GM12891 (cell line): ENCODE measurements around the gene TEX54.
"Not testable (repeated sequence)": the region's sequence is repeated elsewhere in the genome, so short reads cannot be mapped to it uniquely, and the experiment has no call there.

Experiments used
- DNase-seq: peaks from one replicate; pipeline ENCODE4 v3.0.0; 2011; ENCODE audit warnings: low spot score; ENCODE audit not compliant: insufficient read length
- FAIRE-seq: peaks from 2 replicates; lab custom pipeline; 2011; peaks lifted over from hg19 to GRCh38; lab: Jason Lieb, UNC
- PAX5 ChIP-seq: IDR thresholded peaks from 2 replicates; pipeline ENCODE4 v1.6.1; 2011; ENCODE audit warnings: low read length, moderate library complexity, mild to moderate bottlenecking; ENCODE audit not compliant: insufficient read depth, severe bottlenecking
- POLR2A ChIP-seq: IDR thresholded peaks from 2 replicates; pipeline ENCODE4 v1.6.1; 2011; ENCODE audit warnings: low read depth, low read length, control low read depth
- POLR2AphosphoS5 ChIP-seq: IDR thresholded peaks from 2 replicates; pipeline ENCODE4 v1.6.1; 2011; ENCODE audit warnings: low read depth, low read length, control low read depth
- POU2F2 ChIP-seq: IDR thresholded peaks from 2 replicates; pipeline ENCODE4 v1.6.1; 2011; ENCODE audit warnings: low read depth, mild to moderate bottlenecking, control low read depth, low read length, moderate library complexity
- SPI1 ChIP-seq: IDR thresholded peaks from 2 replicates; pipeline ENCODE4 v1.6.1; 2011; ENCODE audit warnings: low read depth, low read length, control low read depth
- TAF1 ChIP-seq: IDR thresholded peaks from 2 replicates; pipeline ENCODE4 v1.6.1; 2011; ENCODE audit warnings: low read depth, low read length, control low read depth

TEX54 gene

GRCh38 chr11:62846177-62846576 lies 13.5 kb upstream of the TEX54 start:
- no peak for FAIRE-seq
- TF ChIP-seq TAF1 (no peak), POLR2A (no peak), POLR2AphosphoS5 (no peak), SPI1 (no peak), PAX5 (no peak), POU2F2 (no peak)
- DNase-seq: no peak

- FAIRE-seq (no peak), DNase-seq (no peak)
- TF ChIP-seq SPI1 (no peak), POLR2A (no peak), POU2F2 (no peak), TAF1 (no peak), PAX5 (no peak), POLR2AphosphoS5 (no peak)
Observed at GRCh38 chr11:62844154-62844553, 11.5 kb upstream of the TEX54 start.

- DNase-seq: no peak
- no peak for TF ChIP-seq POU2F2
- no peak for TF ChIP-seq PAX5
- no peak for TF ChIP-seq POLR2A
- TF ChIP-seq SPI1: no peak
- TF ChIP-seq TAF1: no peak
- no peak for TF ChIP-seq POLR2AphosphoS5
- no peak for FAIRE-seq
Observed at GRCh38 chr11:62843466-62843865, 10.8 kb upstream of the TEX54 start.

- DNase-seq, FAIRE-seq: not testable (repeated sequence)
Observed at GRCh38 chr11:62842891-62843290, 10.2 kb upstream of the TEX54 start.

GRCh38 chr11:62842171-62842741 lies 9.6 kb upstream of the TEX54 start:
- FAIRE-seq (no peak), DNase-seq (no peak)

GRCh38 chr11:62841361-62842170 lies 8.9 kb upstream of the TEX54 start:
- peak; percentile 100 for FAIRE-seq
- DNase-seq: peak; percentile 71
- TF ChIP-seq PAX5 (peak; percentile 2), TAF1 (peak; percentile 88), POU2F2 (peak; percentile 99), POLR2A (peak; percentile 100), POLR2AphosphoS5 (peak; percentile 100), SPI1 (no peak; the same call in 1 of the 2 replicates)

More at GRCh38 chr11:62842171-62842741, 9.6 kb upstream of the TEX54 start:
- TF ChIP-seq POU2F2 (no peak), PAX5 (no peak), TAF1 (peak; percentile 41; the same call in 1 of the 2 replicates), POLR2AphosphoS5 (no peak)

- not testable (repeated sequence) for FAIRE-seq, DNase-seq
- TF ChIP-seq PAX5: peak; percentile 80
Observed at GRCh38 chr11:62840721-62841360, 8.2 kb upstream of the TEX54 start.

- TF ChIP-seq POLR2A (peak; percentile 89), POU2F2 (peak; percentile 79), PAX5 (no peak), POLR2AphosphoS5 (peak; percentile 92), SPI1 (no peak), TAF1 (peak; percentile 96)
- peak; percentile 90 for FAIRE-seq
- peak; percentile 86 for DNase-seq
Observed at GRCh38 chr11:62839050-62839945, 6.7 kb upstream of the TEX54 start, which contains the start of gene WDR74. Gene WDR74, minus strand, starts transcription at chr11:62839590. Its CDS starts 20 bp downstream, at chr11:62839570.

GRCh38 chr11:62835336-62835735 lies 2.7 kb upstream of the TEX54 start:
- DNase-seq: no peak
- TF ChIP-seq POLR2A: no peak
- TF ChIP-seq SPI1: no peak
- TF ChIP-seq POU2F2: no peak
- no peak for TF ChIP-seq TAF1
- no peak for TF ChIP-seq PAX5
- TF ChIP-seq POLR2AphosphoS5: no peak
- FAIRE-seq: no peak
